Ecto neural progenitor cell (in vitro differentiated cells): ENCODE data around the gene CSNK1E.
"Not testable (repeated sequence)": the region's sequence is repeated elsewhere in the genome, so short reads cannot be mapped to it uniquely, and the experiment has no call there.

Source experiments
- DNase-seq: peaks from one replicate; pipeline ENCODE4 v3.0.0-alpha.2; 2018; ENCODE audit warnings: low spot score

The CSNK1E gene

DNA sequence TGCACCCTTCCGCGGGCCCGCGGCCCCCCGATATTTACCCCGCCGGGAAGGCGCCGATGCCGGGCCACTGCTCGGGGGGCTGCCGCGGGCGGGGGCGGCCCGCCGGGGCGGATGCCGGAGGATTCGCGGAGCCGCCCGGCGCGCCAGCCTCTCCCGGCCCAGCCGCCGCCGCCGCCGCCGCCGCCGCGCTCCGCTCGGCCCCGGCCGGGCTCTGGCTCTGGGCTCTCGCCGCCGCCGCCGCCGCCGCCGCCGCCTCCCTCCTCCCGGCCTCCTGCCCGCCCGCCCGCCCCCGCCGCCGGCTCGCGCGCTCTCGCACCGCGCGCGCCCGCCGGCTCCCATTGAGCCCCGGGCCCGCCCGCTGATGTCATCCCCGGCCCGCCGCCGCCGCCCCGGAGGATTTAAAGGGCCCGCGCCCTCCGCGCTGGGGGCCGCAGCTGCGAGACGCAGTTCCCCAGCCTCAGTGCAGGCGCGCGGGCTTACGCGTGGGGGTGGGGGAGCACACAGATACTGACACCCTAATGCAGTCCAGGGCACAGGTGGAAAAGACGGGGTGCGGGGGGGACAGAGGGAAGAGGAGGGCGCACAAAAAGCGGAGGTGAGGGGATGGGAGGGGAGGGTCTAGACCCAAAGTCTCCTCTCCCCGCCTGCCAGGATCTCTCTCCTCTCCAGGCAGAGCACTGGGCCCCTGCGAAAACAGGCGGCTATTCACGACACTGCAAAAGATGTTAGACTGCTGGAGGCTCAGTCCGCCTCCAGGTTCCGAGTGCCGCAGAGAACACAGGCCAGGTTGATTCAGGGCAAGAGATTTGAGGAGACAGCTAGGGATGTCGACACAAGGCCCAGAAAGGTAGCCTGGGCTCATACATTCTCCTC is at the start of gene CSNK1E:
Gene CSNK1E, minus strand, starts transcription at position 312 of the 873 bp plus-strand sequence. CDS start 3,276 bp downstream, outside the sequence.
- DNase-seq, result peak; percentile 86

DNA sequence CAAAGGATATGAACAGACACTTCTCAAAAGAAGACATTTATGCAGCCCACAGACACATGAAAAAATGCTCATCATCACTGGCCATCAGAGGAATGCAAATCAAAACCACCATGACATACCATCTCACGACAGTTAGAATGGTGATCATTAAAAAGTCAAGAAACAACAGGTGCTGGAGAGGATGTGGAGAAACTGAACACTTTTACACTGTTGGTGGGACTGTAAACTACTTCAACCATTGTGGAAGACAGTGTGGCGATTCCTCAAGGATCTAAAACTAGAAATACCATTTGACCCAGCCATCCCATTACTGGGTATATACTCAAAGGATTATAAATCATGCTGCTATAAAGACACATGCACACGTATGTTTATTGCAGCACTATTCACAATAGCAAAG is 48.6 kb upstream of the CSNK1E start:
- DNase-seq, result not testable (repeated sequence)

- not testable (repeated sequence) for DNase-seq
These were observed 47.9 kb upstream of the CSNK1E start for GRCh38 chr22:38365174-38365573.

GRCh38 chr22:38360560-38360959 is 43.3 kb upstream of the CSNK1E start:
- DNase-seq, result not testable (repeated sequence)

DNA sequence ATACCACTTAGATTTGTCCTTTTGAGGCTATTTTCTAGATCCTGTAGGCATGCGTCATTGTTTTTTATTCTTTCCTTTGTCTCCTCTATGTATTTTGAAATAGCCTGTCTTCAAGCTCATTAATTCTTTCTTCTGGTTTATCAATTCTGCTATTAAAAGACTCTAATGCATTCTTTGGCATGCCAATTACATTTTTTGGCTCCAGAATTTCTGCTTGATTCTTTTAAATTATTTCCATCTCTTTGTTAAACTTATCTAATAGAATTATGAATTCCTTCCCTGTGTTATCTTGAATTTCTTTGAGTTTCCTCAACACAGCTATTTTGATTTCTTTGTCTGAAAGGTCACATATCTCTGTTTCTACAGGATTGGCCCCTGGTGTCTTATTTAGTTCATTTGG is 42.6 kb upstream of the CSNK1E start:
- DNase-seq, result not testable (repeated sequence)

GRCh38 chr22:38357971-38358370 is 40.7 kb upstream of the CSNK1E start:
- DNase-seq, result not testable (repeated sequence)

DNA sequence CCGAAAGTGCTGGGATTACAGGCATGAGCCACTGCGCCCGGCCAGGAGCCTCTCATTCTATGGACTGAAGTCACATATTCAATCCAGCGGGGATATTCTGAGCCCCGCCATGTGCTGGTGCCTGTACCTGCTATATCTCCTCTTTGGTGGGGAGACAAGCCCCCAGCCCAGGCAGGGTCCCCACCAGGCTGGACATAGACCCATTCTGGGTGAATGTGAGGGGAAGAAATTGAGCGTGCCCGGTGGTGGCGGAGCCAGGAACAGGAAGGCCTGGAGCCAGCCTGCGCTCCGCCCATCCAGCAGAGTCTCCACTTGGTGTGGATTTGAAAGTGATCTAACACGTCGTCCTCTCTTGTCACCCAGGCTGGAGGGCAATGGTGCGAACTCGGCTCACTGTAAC is 38.0 kb upstream of the CSNK1E start:
- DNase-seq, result no peak

GRCh38 chr22:38353701-38354100 is 36.5 kb upstream of the CSNK1E start:
- no peak for DNase-seq

GRCh38 chr22:38353142-38353629 is 36.0 kb upstream of the CSNK1E start:
- peak; percentile 85 for DNase-seq

DNA sequence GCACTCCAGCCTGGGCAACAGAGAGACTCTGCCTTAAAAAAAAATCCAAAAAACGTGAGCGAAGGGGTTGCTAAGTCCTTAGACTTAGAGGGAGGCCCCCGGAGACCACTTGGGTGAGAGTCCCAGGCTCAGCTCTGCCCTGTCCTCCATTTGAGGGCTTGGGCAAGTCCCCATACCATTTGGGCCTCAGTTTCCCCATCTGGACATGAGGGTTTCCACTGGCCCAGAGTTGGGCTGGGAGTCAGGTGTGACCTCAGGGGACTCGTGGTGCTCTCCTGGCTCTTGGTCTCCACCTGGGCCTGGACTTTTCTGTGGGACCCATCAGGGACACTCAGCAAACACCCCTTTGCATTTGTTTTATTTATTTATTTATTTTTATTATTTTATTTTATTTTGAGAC is 35.2 kb upstream of the CSNK1E start:
- no peak for DNase-seq

GRCh38 chr22:38350444-38351359 is 33.5 kb upstream of the CSNK1E start:
- DNase-seq, result no peak

DNA sequence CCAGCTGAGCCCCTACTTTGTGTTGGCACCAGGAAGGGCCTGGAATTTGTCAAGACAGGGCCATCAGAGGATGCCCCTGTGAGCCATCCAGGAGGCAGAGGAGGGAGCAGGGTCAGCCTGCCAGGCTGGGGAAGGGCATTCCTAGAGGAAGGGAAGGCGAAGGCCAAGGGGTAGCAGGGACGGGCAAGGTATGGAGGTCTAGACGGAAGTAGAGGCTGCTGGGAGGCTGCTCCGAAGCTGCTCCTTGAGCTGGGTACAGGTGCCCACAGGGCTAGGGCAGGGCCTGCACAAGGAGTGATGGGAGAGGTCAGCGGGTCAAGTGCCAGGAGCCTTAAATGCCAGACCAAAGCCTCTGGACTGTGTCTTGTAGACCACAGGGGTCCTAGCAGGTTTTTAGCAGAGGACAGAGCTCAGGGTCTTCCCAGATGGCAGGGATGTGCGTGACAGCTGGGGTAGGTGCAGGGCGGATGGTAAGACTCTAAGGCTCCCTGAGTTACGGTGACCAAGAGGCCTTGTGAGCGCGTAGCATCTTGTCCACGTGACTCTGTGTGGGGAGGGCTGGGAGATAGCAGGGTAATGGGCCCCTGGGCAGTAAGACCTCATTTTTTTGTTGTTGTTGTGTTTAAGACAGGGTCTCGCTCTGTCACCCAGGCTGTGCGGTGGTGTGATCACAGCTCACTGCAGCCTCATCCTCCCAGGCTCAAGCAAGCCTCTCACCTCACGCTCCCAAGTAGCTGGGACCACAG is 31.7 kb upstream of the CSNK1E start:
- DNase-seq, result no peak

GRCh38 chr22:38347944-38348750 is 30.9 kb upstream of the CSNK1E start:
- DNase-seq, result no peak

DNA sequence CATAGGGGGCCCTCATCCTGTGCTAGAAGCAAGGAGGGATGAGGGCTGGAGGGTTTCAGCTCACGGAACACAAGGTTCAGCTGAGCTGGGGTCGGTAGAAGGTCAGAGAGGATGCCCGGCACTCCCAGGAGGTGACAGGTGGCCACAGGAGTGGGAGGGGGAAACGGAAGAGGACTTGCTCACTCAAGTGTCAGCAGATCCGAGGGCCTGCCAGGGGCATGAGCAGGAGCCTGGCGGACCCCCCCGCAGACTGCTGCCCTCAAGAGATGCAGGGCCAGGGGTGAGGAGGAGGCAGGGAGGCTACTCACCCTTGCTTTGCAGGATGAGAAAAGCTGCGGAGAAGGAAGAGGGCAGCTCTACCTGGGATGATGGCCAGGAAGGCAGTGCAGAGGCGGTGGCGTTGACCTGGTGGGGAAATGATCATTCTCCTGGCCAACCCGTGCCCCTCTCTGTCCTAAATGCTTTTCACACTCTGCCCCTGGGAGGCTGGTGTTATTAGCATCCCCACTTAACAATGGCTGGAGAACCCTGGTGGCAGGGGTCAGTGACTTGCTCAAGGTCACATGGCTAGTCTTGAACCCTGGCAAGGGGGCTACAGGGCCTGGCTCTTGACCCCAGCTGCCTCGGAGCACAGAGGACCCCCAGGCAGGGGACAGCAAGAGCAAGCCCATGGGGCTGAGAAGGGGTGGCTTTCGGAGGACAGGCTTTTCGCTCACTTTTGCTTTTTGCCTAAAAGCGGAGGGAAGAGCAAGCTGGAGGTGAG is 30.1 kb upstream of the CSNK1E start:
- DNase-seq, result no peak

- DNase-seq, result no peak
These were observed 29.3 kb upstream of the CSNK1E start for GRCh38 chr22:38346506-38346905.

DNA sequence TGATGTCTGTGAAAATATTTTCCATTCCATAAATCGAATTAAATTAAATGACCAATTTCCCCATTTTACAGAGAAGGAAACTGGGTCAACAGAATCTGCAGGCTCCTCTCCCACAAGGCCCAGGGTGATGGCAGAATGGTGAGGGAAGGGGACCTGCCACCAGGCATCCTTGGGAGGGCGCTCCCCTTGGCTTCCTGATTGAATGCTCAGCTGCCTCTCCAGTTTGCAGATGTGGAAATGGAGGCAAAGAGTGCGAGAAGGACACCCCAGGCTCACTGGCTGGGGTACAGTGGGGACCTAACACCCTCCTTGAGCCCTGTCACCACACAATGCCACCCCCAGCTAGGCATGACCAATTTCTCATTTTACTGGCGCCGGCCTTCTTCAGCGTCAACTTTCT is 28.5 kb upstream of the CSNK1E start:
- DNase-seq, result no peak

DNA sequence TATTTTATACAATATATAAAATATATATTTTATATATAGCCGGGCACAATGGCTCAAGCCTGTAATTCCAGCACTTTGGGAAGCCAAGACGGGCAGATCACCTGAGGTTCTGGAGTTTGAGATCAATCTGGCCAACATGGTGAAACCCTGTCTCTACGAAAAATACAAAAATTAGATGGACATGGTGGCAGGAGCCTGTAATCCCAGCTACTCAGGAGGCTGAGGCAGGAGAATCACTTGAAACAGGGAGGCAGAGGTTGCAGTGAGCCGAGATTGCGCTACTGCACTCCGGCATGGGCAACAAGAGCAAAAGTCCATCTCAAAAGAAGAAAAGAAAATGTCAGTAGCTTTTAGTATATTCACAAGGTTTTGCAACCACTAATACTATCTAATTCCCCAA is 22.7 kb upstream of the CSNK1E start:
- peak; percentile 9 for DNase-seq

DNA sequence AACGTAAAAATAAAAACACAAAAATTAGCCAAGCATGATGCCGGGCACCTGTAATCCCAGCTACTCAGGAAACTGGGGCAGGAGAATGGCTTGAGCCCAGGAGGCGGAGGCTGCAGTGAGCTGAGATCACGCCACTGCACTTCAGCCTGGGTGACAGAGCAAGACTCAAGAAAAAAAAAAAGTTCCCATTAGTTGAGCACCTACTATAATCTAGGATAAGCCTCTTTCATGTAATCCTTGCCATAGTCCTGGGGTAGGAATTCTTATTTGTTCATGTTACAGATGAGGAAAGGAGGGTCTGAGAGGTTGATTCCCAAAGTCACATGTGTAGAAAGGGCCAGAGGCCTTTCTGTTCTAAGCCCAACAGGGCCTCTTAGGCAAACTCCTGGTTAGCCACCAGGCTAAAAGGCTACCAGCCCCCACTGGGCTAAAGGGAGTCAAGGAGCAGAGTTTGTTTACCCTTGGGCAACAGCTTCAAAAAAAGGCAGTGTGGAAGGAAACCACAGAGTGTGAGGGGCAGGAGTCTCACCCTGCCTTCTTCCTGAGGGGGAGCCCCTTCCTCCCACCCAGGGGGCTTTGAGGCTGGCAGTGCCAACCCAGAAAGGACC is 21.6 kb upstream of the CSNK1E start:
- peak; percentile 32 for DNase-seq

- DNase-seq, result no peak
These were observed 19.5 kb upstream of the CSNK1E start for GRCh38 chr22:38336699-38337098.

- no peak for DNase-seq
These were observed 17.8 kb upstream of the CSNK1E start for GRCh38 chr22:38335077-38335476.
